NCI-H2227 treated with DMSO at 0.1 percent for 48 hours (cell line): ENCODE results near the gene SPNS1.

ENCODE experiments used
- DNase-seq: peaks from one replicate; lab custom pipeline; 2025; lab: John Stamatoyannopoulos, UW

SPNS1 gene

DNA sequence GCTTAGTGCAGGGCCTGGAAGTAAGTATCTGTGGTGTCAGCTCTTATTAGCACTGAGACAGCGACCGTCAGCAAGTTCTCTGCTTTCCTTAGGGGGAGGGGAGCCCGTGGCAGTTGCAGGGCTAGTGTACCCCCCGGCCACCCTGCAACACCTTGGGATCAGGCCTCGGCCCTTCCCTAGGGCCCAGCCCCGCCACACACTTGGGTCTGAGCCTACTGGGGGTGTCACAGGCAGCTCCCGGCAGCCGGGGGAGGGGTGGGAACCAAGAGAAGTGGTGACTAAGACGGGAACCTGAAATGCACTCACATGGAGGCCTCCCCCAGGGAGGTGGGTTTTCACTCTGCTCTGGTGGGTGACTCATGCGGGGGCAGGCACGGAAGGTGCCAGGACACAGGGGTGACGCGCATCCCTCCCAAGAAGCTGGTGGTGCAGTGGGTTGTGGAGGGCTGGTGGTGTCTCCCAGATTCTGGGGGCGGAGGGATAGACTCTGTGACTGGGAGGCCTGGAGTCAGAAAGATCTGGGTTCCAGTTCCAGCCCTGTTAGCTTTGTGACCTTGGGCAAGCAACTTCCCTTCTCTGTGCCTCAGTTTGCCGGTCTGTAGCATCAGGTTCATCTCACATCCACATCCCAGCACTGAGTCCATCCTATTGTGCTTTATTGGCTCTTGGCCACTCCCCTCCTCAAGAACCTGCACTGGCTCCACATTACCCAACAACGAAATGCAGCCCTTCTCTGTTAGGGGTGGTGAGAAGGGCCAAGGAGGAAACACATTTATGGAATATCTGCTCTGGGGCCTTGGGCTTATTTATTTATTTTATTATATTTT, 54.8 kb downstream of the SPNS1 start:
- DNase-seq = no peak

DNA sequence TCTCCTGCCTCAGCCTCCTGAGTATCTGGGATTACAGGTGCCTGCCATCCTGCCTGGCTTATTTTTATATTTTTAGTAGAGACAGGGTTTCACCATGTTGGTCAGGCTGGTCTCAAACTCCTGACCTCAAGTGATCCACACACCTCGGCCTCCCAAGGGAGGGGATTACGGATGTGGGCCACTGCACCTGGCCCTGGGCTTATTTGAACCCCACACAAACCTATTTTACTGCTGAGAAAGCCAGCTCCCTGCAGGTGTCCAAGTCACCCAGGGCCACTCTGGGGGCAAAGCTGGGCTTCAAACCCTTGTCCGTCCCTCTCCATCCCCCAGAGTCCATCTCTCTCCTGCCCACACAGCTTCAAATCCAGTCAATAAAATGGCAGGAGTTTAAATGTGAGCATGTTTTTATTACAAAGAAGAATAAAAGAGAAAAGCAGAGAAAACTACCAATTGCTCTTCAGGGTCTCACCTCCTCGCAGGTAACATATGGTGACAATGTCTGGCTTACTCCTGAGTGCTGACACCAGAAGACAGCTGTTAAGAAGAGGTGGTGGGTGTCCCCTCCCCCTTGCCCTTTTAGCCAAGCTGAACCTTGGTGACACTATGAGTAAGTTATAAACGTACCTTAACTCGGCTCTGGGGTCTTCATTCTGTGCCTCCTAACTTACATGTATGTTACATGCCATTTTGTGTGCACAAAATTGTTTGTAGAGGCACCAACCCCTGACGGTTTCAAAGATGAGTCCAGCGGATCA, 55.7 kb downstream of the SPNS1 start:
- DNase-seq = no peak
